ENCODE data around the gene ARFIP1.

ARFIP1 gene

DNA sequence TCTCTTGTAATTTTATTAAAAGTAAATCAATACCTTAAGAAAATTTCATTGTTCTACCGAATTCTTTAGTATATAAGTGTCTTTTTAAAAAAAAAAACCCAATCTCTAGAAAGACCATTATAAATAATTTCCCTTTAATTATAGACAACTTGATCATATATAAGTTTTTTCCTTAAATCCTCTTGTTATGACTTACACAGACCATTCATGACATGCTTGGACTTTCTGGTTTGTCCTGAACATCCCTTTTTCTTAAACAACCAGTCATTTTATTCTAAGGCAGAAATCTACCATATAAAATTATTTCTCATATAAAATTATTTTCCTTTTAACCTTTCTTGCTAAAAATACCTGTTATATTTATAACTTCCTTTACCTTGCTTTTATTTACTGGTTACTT is 141.0 kb downstream of the ARFIP1 start:
- no peaks in the 10 kb centered on the region; the same call in 1 of the 2 replicates for H3K36me3 ChIP-seq
- H3K4me1 ChIP-seq, result no peaks in the 10 kb centered on the region
- no peak for TF ChIP-seq CTCF (IDR thresholded peaks at IDR 0.05; ENCODE audit: low read depth, low read length)
- no peaks in the 10 kb centered on the region; the same call in none of the 2 replicates for H3K9me3 ChIP-seq
- peak; percentile 18 for DNase-seq
- no peaks in the 10 kb centered on the region for H3K27me3 ChIP-seq
- H3K4me3 ChIP-seq (ENCODE audit: low read depth, low read length), result no peak overlapping the region

GRCh38 chr4:152921284-152921683 is 141.5 kb downstream of the ARFIP1 start:
- H3K4me1 ChIP-seq, result no peaks in the 10 kb centered on the region
- TF ChIP-seq CTCF (IDR thresholded peaks at IDR 0.05; ENCODE audit: low read depth, low read length), result no peak
- no peak for DNase-seq
- no peaks in the 10 kb centered on the region; the same call in none of the 2 replicates for H3K9me3 ChIP-seq
- no peaks in the 10 kb centered on the region for H3K27me3 ChIP-seq
- no peak overlapping the region for H3K4me3 ChIP-seq (ENCODE audit: low read depth, low read length)
- H3K36me3 ChIP-seq, result no peaks in the 10 kb centered on the region; the same call in 1 of the 2 replicates

GRCh38 chr4:152925851-152926250 is 146.1 kb downstream of the ARFIP1 start:
- H3K4me3 ChIP-seq (ENCODE audit: low read depth, low read length), result no peak overlapping the region
- TF ChIP-seq CTCF (IDR thresholded peaks at IDR 0.05; ENCODE audit: low read depth, low read length), result no peak
- H3K27me3 ChIP-seq, result no peaks in the 10 kb centered on the region
- no peaks in the 10 kb centered on the region for H3K9me3 ChIP-seq
- H3K4me1 ChIP-seq, result no peaks in the 10 kb centered on the region
- H3K36me3 ChIP-seq, result no peaks in the 10 kb centered on the region
- no peak for DNase-seq

GRCh38 chr4:152926959-152927358 is 147.2 kb downstream of the ARFIP1 start:
- no peak for TF ChIP-seq CTCF (IDR thresholded peaks at IDR 0.05; ENCODE audit: low read depth, low read length)
- H3K4me1 ChIP-seq, result no peaks in the 10 kb centered on the region
- DNase-seq, result no peak

GRCh38 chr4:152927737-152928136 is 148.0 kb downstream of the ARFIP1 start:
- H3K27me3 ChIP-seq, result no peaks in the 10 kb centered on the region
- no peaks in the 10 kb centered on the region for H3K36me3 ChIP-seq
- H3K4me3 ChIP-seq (ENCODE audit: low read depth, low read length), result no peak overlapping the region
- no peaks in the 10 kb centered on the region for H3K9me3 ChIP-seq
- no peak for TF ChIP-seq CTCF (IDR thresholded peaks at IDR 0.05; ENCODE audit: low read depth, low read length)
- no peak for DNase-seq
- H3K4me1 ChIP-seq, result no peaks in the 10 kb centered on the region

More at GRCh38 chr4:152926959-152927358, 147.2 kb downstream of the ARFIP1 start:
- H3K27me3 ChIP-seq, result no peaks in the 10 kb centered on the region
- no peaks in the 10 kb centered on the region for H3K9me3 ChIP-seq
- H3K4me3 ChIP-seq (ENCODE audit: low read depth, low read length), result no peak overlapping the region
- H3K36me3 ChIP-seq, result no peaks in the 10 kb centered on the region

- no peaks in the 10 kb centered on the region for H3K9me3 ChIP-seq
- TF ChIP-seq CTCF (IDR thresholded peaks at IDR 0.05; ENCODE audit: low read depth, low read length), result no peak
- H3K36me3 ChIP-seq, result no peaks in the 10 kb centered on the region
- H3K4me1 ChIP-seq, result no peaks in the 10 kb centered on the region
- no peak overlapping the region for H3K4me3 ChIP-seq (ENCODE audit: low read depth, low read length)
- H3K27me3 ChIP-seq, result no peaks in the 10 kb centered on the region
- DNase-seq, result no peak
Measured at GRCh38 chr4:152928286-152928685, 148.5 kb downstream of the ARFIP1 start.
